WERI-Rb-1 (cell line): Measurements from ENCODE around the gene S100A6.

ENCODE experiments used
- DNase-seq: peaks from one replicate; pipeline ENCODE4 v3.0.0-alpha.2; 2020
- H3K27ac ChIP-seq: fragments of 250-450 bp; sonication (Bioruptor Pico); 2 replicates; pipeline ENCODE4 v1.5.1; 2020; ENCODE audit warnings: mild to moderate bottlenecking, moderate library complexity
- H3K27me3 ChIP-seq: fragments of 250-450 bp; sonication (Bioruptor Pico); 2 replicates; pipeline ENCODE4 v1.5.1; 2021; ENCODE audit warnings: mild to moderate bottlenecking, low read depth, moderate library complexity; ENCODE audit not compliant: insufficient read depth, severe bottlenecking
- H3K36me3 ChIP-seq: fragments of 250-450 bp; sonication (Bioruptor Pico); 2 replicates; pipeline ENCODE4 v1.5.1; 2020; ENCODE audit warnings: mild to moderate bottlenecking, moderate library complexity
- H3K4me3 ChIP-seq: 2 replicates; pipeline ENCODE4 v1.5.1; 2011; ENCODE audit warnings: low read depth, mild to moderate bottlenecking, control low read depth, low read length
- H3K9me3 ChIP-seq: fragments of 250-450 bp; sonication (Bioruptor Pico); 2 replicates; pipeline ENCODE4 v1.5.1; 2021; ENCODE audit warnings: mild to moderate bottlenecking, moderate library complexity; ENCODE audit not compliant: severe bottlenecking
- CTCF ChIP-seq: IDR thresholded peaks from 2 replicates; pipeline ENCODE4 v1.5.1; 2011; ENCODE audit warnings: low read depth, mild to moderate bottlenecking, control low read depth, inconsistent platforms, low read length

Gene S100A6

GRCh38 chr1:153550827-153551500 is 15.2 kb upstream of the S100A6 start:
- no peak for TF ChIP-seq CTCF
- Histone ChIP-seq H3K4me3 (no peak overlapping the region), H3K27ac (no peak overlapping the region), H3K36me3 (no peaks in the 10 kb centered on the region), H3K9me3 (no peaks in the 10 kb centered on the region), H3K27me3 (no peaks in the 10 kb centered on the region)
- DNase-seq = no peak

- H3K27ac ChIP-seq = no peak overlapping the region
- DNase-seq = no peak
- H3K27me3 ChIP-seq = no peaks in the 10 kb centered on the region
- H3K36me3 ChIP-seq = no peaks in the 10 kb centered on the region
- TF ChIP-seq CTCF = no peak
- H3K4me3 ChIP-seq = no peak overlapping the region
- H3K9me3 ChIP-seq = no peaks in the 10 kb centered on the region
These were observed 14.6 kb upstream of the S100A6 start for GRCh38 chr1:153550398-153550758.

GRCh38 chr1:153549741-153550397 is 14.1 kb upstream of the S100A6 start:
- Histone ChIP-seq H3K36me3 (no peaks in the 10 kb centered on the region), H3K27me3 (no peaks in the 10 kb centered on the region), H3K9me3 (no peaks in the 10 kb centered on the region), H3K27ac (no peak overlapping the region), H3K4me3 (no peak overlapping the region)
- DNase-seq = no peak
- TF ChIP-seq CTCF = no peak

GRCh38 chr1:153548722-153549688 is 13.2 kb upstream of the S100A6 start, which contains the start of gene S100A3:
Gene S100A3 (minus strand): TSS chr1:153549258. CDS start chr1:153548485, 773 bp downstream.
- H3K27ac ChIP-seq = no peak within 1 kb of the TSS
- no peak for TF ChIP-seq CTCF
- DNase-seq = no peak
- no peak within 1 kb of the TSS for H3K4me3 ChIP-seq
- H3K27me3 ChIP-seq = no peaks in the 10 kb centered on the region
- no peaks in the 10 kb centered on the region for H3K9me3 ChIP-seq
- H3K36me3 ChIP-seq = no peaks in the 10 kb centered on the region

- Histone ChIP-seq H3K9me3 (no peaks in the 10 kb centered on the region), H3K27me3 (no peaks in the 10 kb centered on the region), H3K4me3 (no peak overlapping the region), H3K36me3 (no peaks in the 10 kb centered on the region), H3K27ac (no peak overlapping the region)
- 0 out of 2 replicates have a peak, but pooled peaks have one; percentile 13 for TF ChIP-seq CTCF
- no peak for DNase-seq
These were observed 12.1 kb upstream of the S100A6 start for GRCh38 chr1:153547560-153548551.
